Astrocyte (in vitro differentiated cells and primary cell): ENCODE data around the gene ETFA. TPM values are rescaled to one million over a fixed set of nuclear protein-coding genes. Genes with fewer than 3 reads are reported as not detected.

Experiments used
- DNase-seq: peaks from one replicate; pipeline ENCODE4 v3.0.0-alpha.2; 2010; ENCODE audit warnings: low read depth
- FAIRE-seq: peaks from 2 replicates; lab custom pipeline; 2011; peaks lifted over from hg19 to GRCh38; lab: Jason Lieb, UNC
- H2AFZ ChIP-seq: 2 replicates; pipeline ENCODE4 v1.6.0; 2012; ENCODE audit warnings: low read depth, low read length, inconsistent platforms
- H3K27ac ChIP-seq: 2 replicates; pipeline ENCODE4 v1.5.1; 2011; ENCODE audit warnings: low read depth, low read length, inconsistent platforms
- H3K27me3 ChIP-seq: 2 replicates; pipeline ENCODE4 v1.6.0; 2011; ENCODE audit warnings: low read length, inconsistent platforms; ENCODE audit not compliant: insufficient read depth
- H3K36me3 ChIP-seq: 2 replicates; pipeline ENCODE4 v1.5.1; 2011; ENCODE audit warnings: low read length, inconsistent platforms; ENCODE audit not compliant: insufficient read depth
- H3K4me1 ChIP-seq: 2 replicates; pipeline ENCODE4 v1.5.1; 2011; ENCODE audit warnings: low read length, inconsistent platforms; ENCODE audit not compliant: insufficient read depth
- H3K4me2 ChIP-seq: 2 replicates; pipeline ENCODE4 v1.6.0; 2012; ENCODE audit warnings: low read length, inconsistent platforms
- H3K4me3 ChIP-seq: 2 replicates; pipeline ENCODE4 v1.5.1; 2011; ENCODE audit warnings: low read depth, mild to moderate bottlenecking, low read length, inconsistent platforms; ENCODE audit not compliant: insufficient read depth
- H3K79me2 ChIP-seq: 2 replicates; pipeline ENCODE4 v1.6.0; 2012; ENCODE audit warnings: mild to moderate bottlenecking, low read length, inconsistent platforms; ENCODE audit not compliant: insufficient read depth
- H3K9ac ChIP-seq: 2 replicates; pipeline ENCODE4 v1.6.0; 2012; ENCODE audit warnings: mild to moderate bottlenecking, low read length, inconsistent platforms
- H3K9me3 ChIP-seq: 2 replicates; pipeline ENCODE4 v1.5.1; 2012; ENCODE audit warnings: low read depth, mild to moderate bottlenecking, low read length, inconsistent platforms; ENCODE audit not compliant: insufficient read depth
- H4K20me1 ChIP-seq: 2 replicates; pipeline ENCODE4 v1.6.0; 2012; ENCODE audit warnings: low read length, inconsistent platforms; ENCODE audit not compliant: insufficient read depth
- H3K27ac Mint-ChIP-seq: one replicate; pipeline ENCODE4 v1.8.0; 2021; ENCODE audit warnings: mild to moderate bottlenecking, mixed read lengths; ENCODE audit not compliant: unreplicated experiment
- H3K27me3 Mint-ChIP-seq: one replicate; pipeline ENCODE4 v1.8.0; 2021; ENCODE audit warnings: low read depth, mixed read lengths; ENCODE audit not compliant: unreplicated experiment
- H3K36me3 Mint-ChIP-seq: one replicate; pipeline ENCODE4 v1.8.0; 2021; ENCODE audit warnings: low read depth, mixed read lengths; ENCODE audit not compliant: unreplicated experiment
- H3K4me1 Mint-ChIP-seq: one replicate; pipeline ENCODE4 v1.8.0; 2021; ENCODE audit warnings: low read depth, mixed read lengths; ENCODE audit not compliant: unreplicated experiment
- H3K4me3 Mint-ChIP-seq: one replicate; pipeline ENCODE4 v1.8.0; 2021; ENCODE audit warnings: mild to moderate bottlenecking, moderate library complexity, mixed read lengths; ENCODE audit not compliant: unreplicated experiment
- H3K9me3 Mint-ChIP-seq: one replicate; pipeline ENCODE4 v1.8.0; 2021; ENCODE audit warnings: mild to moderate bottlenecking, mixed read lengths; ENCODE audit not compliant: unreplicated experiment
- CTCF ChIP-seq: IDR thresholded peaks from 2 replicates; pipeline ENCODE4 v1.5.1; 2011; ENCODE audit warnings: low read depth, mild to moderate bottlenecking, inconsistent platforms, low read length, moderate library complexity; ENCODE audit not compliant: insufficient read depth
- EZH2 ChIP-seq: IDR thresholded peaks from 2 replicates; pipeline ENCODE4 v1.6.1; 2012; ENCODE audit warnings: mild to moderate bottlenecking, low read length, inconsistent platforms; ENCODE audit not compliant: insufficient read depth
- total RNA-seq: library from RNA; stranded (reverse); gene quantifications from 2 replicates; pipeline ENCODE4 v1.2.1, GENCODE V29; 2021

ETFA gene
- total RNA-seq, 1 donor from 2014 or later, result 126 TPM

GRCh38 chr15:76347482-76348055, 36.3 kb upstream of the ETFA start:
- Mint-ChIP-seq H3K9me3 (peaks cover 11% of the 10 kb centered on the region), H3K4me1 (peaks cover 9% of the 10 kb centered on the region), H3K4me3 (peak overlapping the region; percentile 64), H3K27ac (no peak overlapping the region), H3K27me3 (peaks cover 46% of the 10 kb centered on the region), H3K36me3 (no peaks in the 10 kb centered on the region)
- Histone ChIP-seq H3K4me1 (peaks cover 13% of the 10 kb centered on the region), H4K20me1 (peaks cover 16% of the 10 kb centered on the region), H3K79me2 (no peaks in the 10 kb centered on the region), H2AFZ (no peak overlapping the region), H3K27ac (no peak overlapping the region), H3K27me3 (peaks cover 54% of the 10 kb centered on the region), H3K9ac (no peak overlapping the region), H3K36me3 (no peaks in the 10 kb centered on the region), H3K9me3 (peaks cover 2% of the 10 kb centered on the region), H3K4me3 (peak overlapping the region; percentile 34), H3K4me2 (peak overlapping the region; percentile 80)
- FAIRE-seq (no peak), DNase-seq (no peak)
- no peak for TF ChIP-seq EZH2
- TF ChIP-seq CTCF, result no peak

GRCh38 chr15:76346669-76347481, 35.6 kb upstream of the ETFA start:
- TF ChIP-seq EZH2 (peak; percentile 84), CTCF (no peak)
- Mint-ChIP-seq H3K27ac (no peak overlapping the region), H3K4me3 (peak overlapping the region; percentile 74), H3K4me1 (peaks cover 9% of the 10 kb centered on the region), H3K27me3 (peaks cover 48% of the 10 kb centered on the region), H3K36me3 (peaks cover 1% of the 10 kb centered on the region), H3K9me3 (peaks cover 13% of the 10 kb centered on the region)
- peaks cover 2% of the 10 kb centered on the region for H3K9me3 ChIP-seq
- peaks cover 59% of the 10 kb centered on the region for H3K27me3 ChIP-seq
- H3K36me3 ChIP-seq, result no peaks in the 10 kb centered on the region
- H2AFZ ChIP-seq, result no peak overlapping the region
- H3K79me2 ChIP-seq, result no peaks in the 10 kb centered on the region
- H3K4me2 ChIP-seq, result peak overlapping the region; percentile 80
- H4K20me1 ChIP-seq, result peaks cover 16% of the 10 kb centered on the region
- H3K4me3 ChIP-seq, result peak overlapping the region; percentile 34
- H3K9ac ChIP-seq, result no peak overlapping the region
- DNase-seq, result no peak
- no peak overlapping the region for H3K27ac ChIP-seq
- peaks cover 13% of the 10 kb centered on the region for H3K4me1 ChIP-seq
- no peak for FAIRE-seq
